ENCODE measurements around the gene PIGN. TPM values are rescaled to one million over a fixed set of nuclear protein-coding genes. Genes with fewer than 3 reads are reported as not detected.

Gene PIGN
- total RNA-seq, 2 donors from 2014 or later: 38.2 to 48.8 TPM

- H3K4me3 Mint-ChIP-seq: no peak overlapping the region
- DNase-seq: no peak
- Histone ChIP-seq H3K4me1 (ENCODE audit: control insufficient read depth, insufficient read depth, low read length) (no peaks in the 10 kb centered on the region), H3K9me3 (ENCODE audit: control insufficient read depth, low read length) (no peaks in the 10 kb centered on the region), H3K27ac (ENCODE audit: low read depth, low read length) (no peak overlapping the region), H3K4me3 (ENCODE audit: low read length) (no peak overlapping the region), H3K9ac (ENCODE audit: extremely low read depth, low read length, poor library complexity, severe bottlenecking) (no peak overlapping the region), H3K36me3 (ENCODE audit: control insufficient read depth, insufficient read depth, low read length) (peaks cover 7% of the 10 kb centered on the region), H3K27me3 (ENCODE audit: control insufficient read depth, insufficient read depth, low read length, poor library complexity, severe bottlenecking) (no peaks in the 10 kb centered on the region)
- WGBS, 2 experiments (ENCODE audit: insufficient coverage in 1 of 2, insufficient read length in 1 of 2): 86% methylated on average over 2 of the region's 2 CpGs; no CpG with 5 or more reads in 1 of the 2 experiments
- no peaks in the 10 kb centered on the region for H3K27me3 Mint-ChIP-seq (ENCODE audit: insufficient read depth)
- no peak overlapping the region for H3K27ac Mint-ChIP-seq
- no peaks in the 10 kb centered on the region for H3K4me1 Mint-ChIP-seq
- no peaks in the 10 kb centered on the region for H3K9me3 Mint-ChIP-seq
- no peaks in the 10 kb centered on the region for H3K36me3 Mint-ChIP-seq (ENCODE audit: low read depth)
- no peak for TF ChIP-seq CTCF (conservative IDR thresholded peaks at IDR 0.05)
Observed at GRCh38 chr18:62073461-62074281, 113.2 kb downstream of the PIGN start.

- Histone ChIP-seq H3K36me3 (ENCODE audit: control insufficient read depth, insufficient read depth, low read length) (peaks cover 7% of the 10 kb centered on the region), H3K27me3 (ENCODE audit: control insufficient read depth, insufficient read depth, low read length, poor library complexity, severe bottlenecking) (no peaks in the 10 kb centered on the region), H3K4me1 (ENCODE audit: control insufficient read depth, insufficient read depth, low read length) (no peaks in the 10 kb centered on the region), H3K9me3 (ENCODE audit: control insufficient read depth, low read length) (no peaks in the 10 kb centered on the region), H3K4me3 (ENCODE audit: low read length) (no peak overlapping the region), H3K27ac (ENCODE audit: low read depth, low read length) (no peak overlapping the region), H3K9ac (ENCODE audit: extremely low read depth, low read length, poor library complexity, severe bottlenecking) (no peak overlapping the region)
- TF ChIP-seq CTCF (conservative IDR thresholded peaks at IDR 0.05): no peak
- Mint-ChIP-seq H3K4me1 (no peaks in the 10 kb centered on the region), H3K4me3 (no peak overlapping the region), H3K27me3 (ENCODE audit: insufficient read depth) (no peaks in the 10 kb centered on the region), H3K27ac (no peak overlapping the region), H3K36me3 (ENCODE audit: low read depth) (no peaks in the 10 kb centered on the region), H3K9me3 (no peaks in the 10 kb centered on the region)
- DNase-seq: no peak
Observed at GRCh38 chr18:62072370-62072769, 114.5 kb downstream of the PIGN start.

GRCh38 chr18:62071071-62071470, 115.8 kb downstream of the PIGN start:
- TF ChIP-seq CTCF (conservative IDR thresholded peaks at IDR 0.05): no peak
- Histone ChIP-seq H3K4me1 (ENCODE audit: control insufficient read depth, insufficient read depth, low read length) (no peaks in the 10 kb centered on the region), H3K27ac (ENCODE audit: low read depth, low read length) (no peak overlapping the region), H3K9ac (ENCODE audit: extremely low read depth, low read length, poor library complexity, severe bottlenecking) (no peak overlapping the region), H3K4me3 (ENCODE audit: low read length) (no peak overlapping the region), H3K9me3 (ENCODE audit: control insufficient read depth, low read length) (no peaks in the 10 kb centered on the region), H3K36me3 (ENCODE audit: control insufficient read depth, insufficient read depth, low read length) (peaks cover 7% of the 10 kb centered on the region), H3K27me3 (ENCODE audit: control insufficient read depth, insufficient read depth, low read length, poor library complexity, severe bottlenecking) (no peaks in the 10 kb centered on the region)
- Mint-ChIP-seq H3K36me3 (ENCODE audit: low read depth) (peaks cover 2% of the 10 kb centered on the region), H3K9me3 (no peaks in the 10 kb centered on the region), H3K27ac (no peak overlapping the region), H3K4me3 (no peak overlapping the region), H3K27me3 (ENCODE audit: insufficient read depth) (no peaks in the 10 kb centered on the region), H3K4me1 (no peaks in the 10 kb centered on the region)
- DNase-seq: no peak
- WGBS, 2 experiments (ENCODE audit: insufficient coverage in 1 of 2, insufficient read length in 1 of 2): 93 to 96% methylated on average over 3 to 4 of the region's 4 CpGs

All from endodermal cell (in vitro differentiated cells).